ENCODE data around the gene BACE1-AS.
"Not testable (repeated sequence)": the region's sequence is repeated elsewhere in the genome, so short reads cannot be mapped to it uniquely, and the experiment has no call there.

The BACE1-AS gene

GRCh38 chr11:117316197-117316961 lies 25.2 kb downstream of the BACE1-AS start, which contains the start of gene BACE1:
BACE1 (minus strand) TSS chr11:117316256; CDS start chr11:117315795, 461 bp downstream.
- Histone ChIP-seq H3K4me1 (ENCODE audit: control insufficient read depth in 2 of 2, insufficient read depth in 2 of 2, low read length in 2 of 2) (peaks cover 10 to 15% of the 10 kb centered on the region in 2 donors), H3K9ac (ENCODE audit: low read depth in 1 of 2, low read length in 2 of 2) (peak within 1 kb of the TSS; percentile 41 to 64), H3K36me3 (ENCODE audit: control insufficient read depth in 2 of 2, insufficient read depth in 2 of 2, low read length in 2 of 2) (no peaks in the 10 kb centered on the region), H3K9me3 (ENCODE audit: control insufficient read depth in 2 of 2, low read length in 2 of 2) (no peaks in the 10 kb centered on the region), H3K27ac (ENCODE audit: low read depth in 2 of 2, low read length in 2 of 2) (no peak within 1 kb of the TSS), H3K4me3 (ENCODE audit: low read length in 2 of 2) (peak within 1 kb of the TSS; percentile 64 to 79), H3K27me3 (ENCODE audit: control insufficient read depth in 2 of 2, insufficient read depth in 2 of 2, low read length in 2 of 2) (no peaks in the 10 kb centered on the region)

DNA sequence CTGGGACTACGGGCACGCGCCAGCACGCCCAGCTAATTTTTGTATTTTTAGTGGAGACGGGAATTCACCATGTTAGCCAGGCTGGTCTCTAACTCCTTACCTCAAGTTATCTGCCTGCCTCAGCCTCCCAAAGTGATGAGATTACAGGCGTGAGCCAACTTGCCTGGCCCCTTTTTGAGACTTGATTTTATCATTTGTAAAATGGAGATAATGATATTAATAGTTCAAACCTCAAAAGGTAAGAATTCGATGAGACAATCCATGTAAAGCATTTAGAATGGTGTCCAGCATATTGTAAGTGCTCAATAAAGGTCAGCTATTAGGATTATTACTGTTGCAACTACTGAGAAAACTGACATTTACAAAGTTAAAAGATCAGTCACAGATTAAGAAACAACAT lies 27.6 kb downstream of the BACE1-AS start:
- Histone ChIP-seq H3K27ac (ENCODE audit: low read depth in 2 of 2, low read length in 2 of 2) (no peak overlapping the region), H3K4me1 (ENCODE audit: control insufficient read depth in 2 of 2, insufficient read depth in 2 of 2, low read length in 2 of 2) (peaks cover 10 to 15% of the 10 kb centered on the region in 2 donors), H3K27me3 (ENCODE audit: control insufficient read depth in 2 of 2, insufficient read depth in 2 of 2, low read length in 2 of 2) (no peaks in the 10 kb centered on the region), H3K9ac (ENCODE audit: low read depth in 1 of 2, low read length in 2 of 2) (no peak overlapping the region), H3K4me3 (ENCODE audit: low read length in 2 of 2) (no peak overlapping the region), H3K9me3 (ENCODE audit: control insufficient read depth in 2 of 2, low read length in 2 of 2) (no peaks in the 10 kb centered on the region), H3K36me3 (ENCODE audit: control insufficient read depth in 2 of 2, insufficient read depth in 2 of 2, low read length in 2 of 2) (no peaks in the 10 kb centered on the region)

GRCh38 chr11:117319214-117319840 lies 28.2 kb downstream of the BACE1-AS start:
- Histone ChIP-seq H3K36me3 (ENCODE audit: control insufficient read depth in 2 of 2, insufficient read depth in 2 of 2, low read length in 2 of 2) (no peaks in the 10 kb centered on the region), H3K9me3 (ENCODE audit: control insufficient read depth in 2 of 2, low read length in 2 of 2) (no peaks in the 10 kb centered on the region), H3K9ac (ENCODE audit: low read depth in 1 of 2, low read length in 2 of 2) (no peak overlapping the region), H3K4me1 (ENCODE audit: control insufficient read depth in 2 of 2, insufficient read depth in 2 of 2, low read length in 2 of 2) (peaks cover 10 to 15% of the 10 kb centered on the region in 2 donors), H3K27me3 (ENCODE audit: control insufficient read depth in 2 of 2, insufficient read depth in 2 of 2, low read length in 2 of 2) (no peaks in the 10 kb centered on the region), H3K4me3 (ENCODE audit: low read length in 2 of 2) (no peak overlapping the region), H3K27ac (ENCODE audit: low read depth in 2 of 2, low read length in 2 of 2) (no peak overlapping the region)

GRCh38 chr11:117327255-117327566 lies 36.1 kb downstream of the BACE1-AS start:
- H3K9me3 ChIP-seq (ENCODE audit: control insufficient read depth in 2 of 2, low read length in 2 of 2); H3K9ac ChIP-seq (ENCODE audit: low read depth in 1 of 2, low read length in 2 of 2); H3K27me3 ChIP-seq (ENCODE audit: control insufficient read depth in 2 of 2, insufficient read depth in 2 of 2, low read length in 2 of 2); H3K4me1 ChIP-seq (ENCODE audit: control insufficient read depth in 2 of 2, insufficient read depth in 2 of 2, low read length in 2 of 2); H3K27ac ChIP-seq (ENCODE audit: low read depth in 2 of 2, low read length in 2 of 2); H3K36me3 ChIP-seq (ENCODE audit: control insufficient read depth in 2 of 2, insufficient read depth in 2 of 2, low read length in 2 of 2): not testable (repeated sequence)
- H3K4me3 ChIP-seq (ENCODE audit: low read length in 2 of 2) = peak overlapping the region; percentile 80 to 89

GRCh38 chr11:117327567-117328374 lies 36.6 kb downstream of the BACE1-AS start, which contains the start of gene CEP164:
CEP164 (plus strand) TSS chr11:117327854; CDS start chr11:117338587, 10,733 bp downstream.
- Histone ChIP-seq H3K9ac (ENCODE audit: low read depth in 1 of 2, low read length in 2 of 2) (peak within 1 kb of the TSS; percentile 72 to 80), H3K4me3 (ENCODE audit: low read length in 2 of 2) (peak within 1 kb of the TSS; percentile 80 to 89), H3K27ac (ENCODE audit: low read depth in 2 of 2, low read length in 2 of 2) (peak within 1 kb of the TSS; percentile 85 to 87), H3K36me3 (ENCODE audit: control insufficient read depth in 2 of 2, insufficient read depth in 2 of 2, low read length in 2 of 2) (no peaks in the 10 kb centered on the region), H3K27me3 (ENCODE audit: control insufficient read depth in 2 of 2, insufficient read depth in 2 of 2, low read length in 2 of 2) (no peaks in the 10 kb centered on the region), H3K4me1 (ENCODE audit: control insufficient read depth in 2 of 2, insufficient read depth in 2 of 2, low read length in 2 of 2) (peaks cover 6 to 7% of the 10 kb centered on the region in 2 donors), H3K9me3 (ENCODE audit: control insufficient read depth in 2 of 2, low read length in 2 of 2) (no peaks in the 10 kb centered on the region)

- H3K27me3 ChIP-seq (ENCODE audit: control insufficient read depth in 2 of 2, insufficient read depth in 2 of 2, low read length in 2 of 2) = no peaks in the 10 kb centered on the region
- H3K4me1 ChIP-seq (ENCODE audit: control insufficient read depth in 2 of 2, insufficient read depth in 2 of 2, low read length in 2 of 2) = peaks cover 6 to 7% of the 10 kb centered on the region in 2 donors
- H3K9ac ChIP-seq (ENCODE audit: low read depth in 1 of 2, low read length in 2 of 2) = peak overlapping the region; percentile 72 to 80
- peak overlapping the region; percentile 80 to 89 for H3K4me3 ChIP-seq (ENCODE audit: low read length in 2 of 2)
- H3K9me3 ChIP-seq (ENCODE audit: control insufficient read depth in 2 of 2, low read length in 2 of 2) = no peaks in the 10 kb centered on the region
- peak overlapping the region; percentile 85 to 87 for H3K27ac ChIP-seq (ENCODE audit: low read depth in 2 of 2, low read length in 2 of 2)
- no peaks in the 10 kb centered on the region for H3K36me3 ChIP-seq (ENCODE audit: control insufficient read depth in 2 of 2, insufficient read depth in 2 of 2, low read length in 2 of 2)
Observed at GRCh38 chr11:117328375-117329010, 37.3 kb downstream of the BACE1-AS start.

DNA sequence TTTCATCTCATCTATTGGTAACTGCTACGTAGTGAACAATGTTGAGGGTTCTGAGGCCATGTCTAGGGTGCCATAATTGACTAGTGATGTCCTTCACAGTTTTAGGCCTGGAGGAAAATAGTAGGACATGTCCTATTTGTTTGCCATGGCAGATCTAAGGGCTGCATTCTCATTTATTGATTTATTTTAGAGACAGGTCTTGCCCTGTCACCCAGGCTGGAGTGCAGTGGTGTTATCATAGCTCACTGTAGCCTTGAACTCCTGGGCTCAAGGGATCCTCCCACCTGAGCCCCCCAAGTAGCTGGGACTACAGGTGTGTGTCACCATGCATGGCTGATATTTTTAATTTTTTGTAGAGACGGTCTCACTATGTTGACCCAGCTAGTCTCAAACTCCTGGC lies 41.7 kb downstream of the BACE1-AS start:
- Histone ChIP-seq H3K9me3 (ENCODE audit: control insufficient read depth in 2 of 2, low read length in 2 of 2) (no peaks in the 10 kb centered on the region), H3K27me3 (ENCODE audit: control insufficient read depth in 2 of 2, insufficient read depth in 2 of 2, low read length in 2 of 2) (no peaks in the 10 kb centered on the region), H3K36me3 (ENCODE audit: control insufficient read depth in 2 of 2, insufficient read depth in 2 of 2, low read length in 2 of 2) (peaks cover 0 to 2% of the 10 kb centered on the region in 2 donors), H3K9ac (ENCODE audit: low read depth in 1 of 2, low read length in 2 of 2) (no peak overlapping the region), H3K27ac (ENCODE audit: low read depth in 2 of 2, low read length in 2 of 2) (no peak overlapping the region), H3K4me3 (ENCODE audit: low read length in 2 of 2) (no peak overlapping the region), H3K4me1 (ENCODE audit: control insufficient read depth in 2 of 2, insufficient read depth in 2 of 2, low read length in 2 of 2) (peaks cover 6 to 7% of the 10 kb centered on the region in 2 donors)

GRCh38 chr11:117333917-117334316 lies 42.8 kb downstream of the BACE1-AS start:
- H3K4me1 ChIP-seq (ENCODE audit: control insufficient read depth in 2 of 2, insufficient read depth in 2 of 2, low read length in 2 of 2) = peaks cover 2 to 4% of the 10 kb centered on the region in 2 donors
- peaks cover under 1 to 7% of the 10 kb centered on the region in 2 donors for H3K36me3 ChIP-seq (ENCODE audit: control insufficient read depth in 2 of 2, insufficient read depth in 2 of 2, low read length in 2 of 2)
- no peaks in the 10 kb centered on the region for H3K9me3 ChIP-seq (ENCODE audit: control insufficient read depth in 2 of 2, low read length in 2 of 2)
- no peak overlapping the region for H3K4me3 ChIP-seq (ENCODE audit: low read length in 2 of 2)
- no peaks in the 10 kb centered on the region for H3K27me3 ChIP-seq (ENCODE audit: control insufficient read depth in 2 of 2, insufficient read depth in 2 of 2, low read length in 2 of 2)
- H3K27ac ChIP-seq (ENCODE audit: low read depth in 2 of 2, low read length in 2 of 2) = no peak overlapping the region
- no peak overlapping the region for H3K9ac ChIP-seq (ENCODE audit: low read depth in 1 of 2, low read length in 2 of 2)

DNA sequence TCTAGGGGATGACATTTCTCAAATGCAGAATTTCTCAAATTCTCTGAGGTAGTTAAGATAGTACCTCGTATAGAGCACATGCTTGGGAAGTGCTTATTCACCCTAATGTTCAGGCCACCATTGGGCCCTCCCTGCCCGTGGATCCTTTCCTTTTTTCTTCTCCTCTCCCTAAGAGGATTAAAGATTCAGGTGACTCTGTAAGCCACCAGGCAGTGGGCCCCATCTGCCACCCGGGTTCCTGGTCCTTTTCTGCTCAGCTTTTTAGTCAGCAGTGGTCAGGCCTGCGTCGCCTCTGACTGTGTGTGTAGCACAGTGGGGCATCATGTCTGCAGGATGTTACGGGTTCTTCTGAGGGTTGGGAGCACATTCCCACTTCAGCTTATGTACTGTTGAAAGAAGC lies 43.8 kb downstream of the BACE1-AS start:
- H3K4me3 ChIP-seq (ENCODE audit: low read length in 2 of 2) = no peak overlapping the region
- no peak overlapping the region for H3K9ac ChIP-seq (ENCODE audit: low read depth in 1 of 2, low read length in 2 of 2)
- H3K4me1 ChIP-seq (ENCODE audit: control insufficient read depth in 2 of 2, insufficient read depth in 2 of 2, low read length in 2 of 2) = no peaks in the 10 kb centered on the region
- no peaks in the 10 kb centered on the region for H3K27me3 ChIP-seq (ENCODE audit: control insufficient read depth in 2 of 2, insufficient read depth in 2 of 2, low read length in 2 of 2)
- H3K36me3 ChIP-seq (ENCODE audit: control insufficient read depth in 2 of 2, insufficient read depth in 2 of 2, low read length in 2 of 2) = peaks cover 3 to 9% of the 10 kb centered on the region in 2 donors
- no peaks in the 10 kb centered on the region for H3K9me3 ChIP-seq (ENCODE audit: control insufficient read depth in 2 of 2, low read length in 2 of 2)
- H3K27ac ChIP-seq (ENCODE audit: low read depth in 2 of 2, low read length in 2 of 2) = no peak overlapping the region

All from mucosa of rectum (tissue), 2 donors.